Iris pigment epithelial cell (primary cell): ENCODE results near the gene METTL24.
"Not testable (repeated sequence)": the region's sequence is repeated elsewhere in the genome, so short reads cannot be mapped to it uniquely, and the experiment has no call there.

Experiments
- DNase-seq: peaks from one replicate; pipeline ENCODE4 v3.0.0-alpha.2; 2011; ENCODE audit warnings: low read depth

Gene METTL24

GRCh38 chr6:110315207-110315868 is 42.8 kb downstream of the METTL24 start:
- DNase-seq: no peak

GRCh38 chr6:110310861-110311446 is 47.2 kb downstream of the METTL24 start:
- no peak for DNase-seq

GRCh38 chr6:110309432-110309831 is 48.7 kb downstream of the METTL24 start:
- not testable (repeated sequence) for DNase-seq

GRCh38 chr6:110307368-110307767 is 50.8 kb downstream of the METTL24 start:
- DNase-seq: no peak

GRCh38 chr6:110305832-110306231 is 52.3 kb downstream of the METTL24 start:
- not testable (repeated sequence) for DNase-seq

GRCh38 chr6:110303692-110304091 is 54.5 kb downstream of the METTL24 start:
- not testable (repeated sequence) for DNase-seq

- no peak for DNase-seq
Measured at GRCh38 chr6:110298916-110299315, 59.2 kb downstream of the METTL24 start.

- DNase-seq: no peak
Measured at GRCh38 chr6:110298411-110298810, 59.7 kb downstream of the METTL24 start.

GRCh38 chr6:110296241-110297025 is 61.7 kb downstream of the METTL24 start:
- DNase-seq: no peak

GRCh38 chr6:110295451-110296165 is 62.5 kb downstream of the METTL24 start:
- DNase-seq: no peak

GRCh38 chr6:110287462-110288341 is 70.4 kb downstream of the METTL24 start:
- no peak for DNase-seq

GRCh38 chr6:110285306-110286060 is 72.7 kb downstream of the METTL24 start:
- DNase-seq: no peak

GRCh38 chr6:110284855-110285254 is 73.3 kb downstream of the METTL24 start:
- DNase-seq: no peak

GRCh38 chr6:110283657-110284056 is 74.5 kb downstream of the METTL24 start:
- no peak for DNase-seq

- DNase-seq: no peak
Measured at GRCh38 chr6:110282412-110282811, 75.7 kb downstream of the METTL24 start.

- DNase-seq: no peak
Measured at GRCh38 chr6:110277100-110277665, 81.0 kb downstream of the METTL24 start.

GRCh38 chr6:110272781-110273180 is 85.4 kb downstream of the METTL24 start:
- DNase-seq: not testable (repeated sequence)

GRCh38 chr6:110271732-110272022 is 86.5 kb downstream of the METTL24 start:
- no peak for DNase-seq

GRCh38 chr6:110270165-110270564 is 88.0 kb downstream of the METTL24 start:
- no peak for DNase-seq

- no peak for DNase-seq
Measured at GRCh38 chr6:110269623-110270022, 88.5 kb downstream of the METTL24 start.

- DNase-seq: no peak
Measured at GRCh38 chr6:110266996-110267395, 91.2 kb downstream of the METTL24 start.
